Activated CD4-positive, alpha-beta T cell treated with anti-CD3 and anti-CD28 coated beads, Interleukin-2, Interleukin-6, amounts not matched to agents 100 ng/mL and 50 ng/mL, durations not matched to agents 16 hours and 8 hours (primary cell): ENCODE results near the gene CDC73.

ENCODE experiments used
- DNase-seq: peaks from one replicate; pipeline ENCODE4 v3.0.0-alpha.2; 2020

CDC73 gene

DNA sequence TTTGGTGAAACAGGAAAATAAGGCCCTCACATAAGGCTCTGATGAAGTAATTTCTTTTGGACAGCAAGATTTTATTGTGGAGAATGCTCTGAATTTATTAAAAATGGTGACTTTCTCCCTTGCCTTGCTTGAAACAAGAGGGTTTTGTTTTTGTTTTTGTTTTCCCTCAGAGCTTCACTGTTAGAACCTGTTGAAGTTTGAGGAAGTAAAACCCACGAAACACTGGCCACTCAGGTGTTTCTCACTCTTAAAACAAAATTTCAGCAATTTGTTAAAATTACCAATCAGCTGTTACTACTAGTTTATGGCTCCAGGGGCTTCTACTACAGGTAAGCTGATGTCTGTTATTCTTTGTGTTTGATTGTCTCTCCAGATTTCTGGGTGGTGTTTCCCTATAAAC, 177.2 kb downstream of the CDC73 start:
- DNase-seq: no peak

- no peak for DNase-seq
Measured at GRCh38 chr1:193301746-193302145, 179.9 kb downstream of the CDC73 start.

DNA sequence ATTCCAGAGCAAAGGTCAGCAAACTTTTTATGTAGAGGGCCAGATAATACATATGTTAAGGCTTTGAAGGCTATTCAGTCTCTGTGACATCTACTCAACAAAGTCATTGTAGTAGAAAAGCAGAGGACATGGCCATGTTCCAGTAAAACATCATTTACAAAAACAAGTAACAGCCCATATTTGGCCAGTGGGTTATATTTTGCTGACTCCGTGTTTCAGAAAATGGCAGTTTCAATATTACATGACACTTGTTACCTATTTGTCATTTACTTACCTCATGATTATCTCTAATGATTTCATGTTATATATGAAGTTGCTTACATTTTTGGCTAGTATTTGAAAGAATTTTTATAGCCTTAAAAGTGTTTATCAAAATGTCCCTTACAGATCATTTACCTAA, 182.0 kb downstream of the CDC73 start:
- DNase-seq: peak; percentile 4
